Peyer's patch (tissue), 4 donors: Measurements from ENCODE around the gene RHBG. TPM values are rescaled to one million over a fixed set of nuclear protein-coding genes. Genes with fewer than 3 reads are reported as not detected.

Experiments used
- DNase-seq, 3 donors: peaks; one replicate each; pipeline ENCODE4 v3.0.0-alpha.2; 2017 to 2019
- H3K27ac ChIP-seq, 4 donors: fragments of 200-600 bp; sonication (generic); one replicate each; pipeline ENCODE4 v1.5.1; 2016 to 2019
- H3K27me3 ChIP-seq, 2 donors: fragments of 200-600 bp; sonication (generic); one replicate each; pipeline ENCODE4 v1.5.1; 2019
- H3K36me3 ChIP-seq, 3 donors: fragments of 200-600 bp; sonication (generic); one replicate each; pipeline ENCODE4 v1.5.1; 2016 to 2019
- H3K4me1 ChIP-seq, 4 donors: fragments of 200-600 bp; sonication (generic); one replicate each; pipeline ENCODE4 v1.5.1; 2016 to 2019
- H3K4me3 ChIP-seq, 4 donors: fragments of 200-600 bp; sonication (generic); 1 replicate in 3 of 4; 2 replicates in 1 of 4; pipeline ENCODE4 v1.5.1; 2016 to 2019; ENCODE audit warnings: mild to moderate bottlenecking in 1 of 4
- H3K9me3 ChIP-seq, 4 donors: fragments of 200-600 bp; sonication (generic); one replicate each; pipeline ENCODE4 v1.5.1; 2016 to 2019; ENCODE audit warnings: mild to moderate bottlenecking in 1 of 4
- CTCF ChIP-seq, 6 experiments: fragments of 450-650 bp in 4 of 6; fragments of 200-600 bp in 2 of 6; sonication (generic) in 1 of 6; IDR thresholded peaks; one replicate each; pipeline ENCODE4 v1.5.1; 2017 to 2019; ENCODE audit warnings: antibody characterized with exemption in 6 of 6, mild to moderate bottlenecking in 3 of 6, moderate library complexity in 1 of 6
- POLR2A ChIP-seq, 2 donors: fragments of 450-650 bp; IDR thresholded peaks; one replicate each; pipeline ENCODE4 v1.5.1; 2017; ENCODE audit warnings: antibody characterized with exemption in 2 of 2, mild to moderate bottlenecking in 2 of 2, moderate library complexity in 2 of 2
- total RNA-seq, 4 donors: library from RNA; depleted of rRNA; stranded (reverse); fragments of >200 nt; gene quantifications; one replicate each; pipeline ENCODE4 v1.1.0, GENCODE V29; 2016

Gene RHBG
- total RNA-seq, 4 donors from 2014 or later = 3.1 TPM; not detected in 3

GRCh38 chr1:156359249-156359648 lies 9.8 kb upstream of the RHBG start:
- Histone ChIP-seq H3K27ac (no peak overlapping the region), H3K9me3 (no peaks in the 10 kb centered on the region), H3K36me3 (no peaks in the 10 kb centered on the region), H3K4me1 (peaks cover 0 to 6% (median 0%) of the 10 kb centered on the region in 4 donors), H3K27me3 (no peaks in the 10 kb centered on the region), H3K4me3 (no peak overlapping the region)
- TF ChIP-seq POLR2A (IDR thresholded peaks at IDR 0.05) (no peak), CTCF (IDR thresholded peaks at IDR 0.05) (no peak)
- DNase-seq = no peak

GRCh38 chr1:156359973-156360372 lies 9.0 kb upstream of the RHBG start:
- no peak overlapping the region for H3K27ac ChIP-seq
- H3K27me3 ChIP-seq = no peaks in the 10 kb centered on the region
- no peaks in the 10 kb centered on the region for H3K9me3 ChIP-seq
- no peaks in the 10 kb centered on the region for H3K36me3 ChIP-seq
- no peak for TF ChIP-seq CTCF (IDR thresholded peaks at IDR 0.05)
- TF ChIP-seq POLR2A (IDR thresholded peaks at IDR 0.05) = no peak
- no peak for DNase-seq
- H3K4me1 ChIP-seq = peaks cover 0 to 6% (median 0%) of the 10 kb centered on the region in 4 donors
- no peak overlapping the region for H3K4me3 ChIP-seq

GRCh38 chr1:156360534-156360933 lies 8.5 kb upstream of the RHBG start:
- Histone ChIP-seq H3K4me1 (peaks cover 0 to 6% (median 0%) of the 10 kb centered on the region in 4 donors), H3K4me3 (no peak overlapping the region), H3K9me3 (no peaks in the 10 kb centered on the region), H3K36me3 (no peaks in the 10 kb centered on the region), H3K27ac (no peak overlapping the region), H3K27me3 (no peaks in the 10 kb centered on the region)
- no peak for DNase-seq
- TF ChIP-seq CTCF (IDR thresholded peaks at IDR 0.05) = no peak

- Histone ChIP-seq H3K4me3 (no peak overlapping the region), H3K27me3 (no peaks in the 10 kb centered on the region), H3K4me1 (peaks cover 0 to 8% (median 3%) of the 10 kb centered on the region in 4 donors), H3K36me3 (no peaks in the 10 kb centered on the region), H3K9me3 (no peaks in the 10 kb centered on the region), H3K27ac (no peak overlapping the region)
- TF ChIP-seq POLR2A (IDR thresholded peaks at IDR 0.05) (no peak), CTCF (IDR thresholded peaks at IDR 0.05) (no peak)
- DNase-seq = no peak
Observed at GRCh38 chr1:156365754-156366153, 3.3 kb upstream of the RHBG start.

GRCh38 chr1:156366378-156367166 lies 2.4 kb upstream of the RHBG start:
- no peak overlapping the region for H3K4me3 ChIP-seq
- peaks cover 0 to 8% (median 3%) of the 10 kb centered on the region in 4 donors for H3K4me1 ChIP-seq
- H3K9me3 ChIP-seq = no peaks in the 10 kb centered on the region
- no peaks in the 10 kb centered on the region for H3K36me3 ChIP-seq
- H3K27ac ChIP-seq = no peak overlapping the region
- TF ChIP-seq POLR2A (IDR thresholded peaks at IDR 0.05) (no peak), CTCF (IDR thresholded peaks at IDR 0.05) (no peak)
- no peak for DNase-seq
- no peaks in the 10 kb centered on the region for H3K27me3 ChIP-seq
